ENCODE results near the gene ATP13A4. TPM values are rescaled to one million over a fixed set of nuclear protein-coding genes. Genes with fewer than 3 reads are reported as not detected.

Gene ATP13A4
- total and polyA plus RNA-seq, 2 donors from 2014 or later, result 0.49 to 3.7 TPM

DNA sequence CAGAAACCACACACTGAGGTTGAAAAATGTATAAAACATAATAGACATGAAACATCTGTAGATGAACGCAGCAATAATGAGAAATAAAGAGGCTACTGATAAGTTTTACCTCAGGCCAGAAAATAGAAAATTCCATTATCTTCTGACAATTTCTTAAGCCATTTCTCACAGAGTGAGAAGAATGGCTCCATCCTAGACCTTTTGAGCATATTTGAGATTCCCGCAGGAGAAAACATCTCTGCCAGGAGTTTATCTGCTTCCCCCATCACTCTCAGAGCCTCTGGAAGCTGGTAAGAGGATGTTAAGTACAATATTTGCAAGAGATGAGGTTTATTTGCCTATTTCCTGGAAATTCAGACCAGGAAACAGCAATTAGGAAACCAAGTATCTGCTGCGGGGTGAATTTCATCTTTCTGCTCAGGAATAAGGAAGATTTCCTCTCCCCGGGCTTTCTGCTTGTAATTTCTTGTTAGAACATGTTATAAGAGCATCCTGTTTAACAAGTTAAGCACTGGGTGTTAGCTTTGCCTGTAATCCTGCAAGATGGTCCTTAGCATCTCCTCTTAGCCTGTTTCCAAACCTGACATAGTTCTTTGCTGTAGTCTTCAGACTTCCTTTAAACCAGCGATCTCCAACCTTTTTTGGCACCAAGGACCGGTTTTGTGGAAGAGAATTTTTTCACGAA, 54.8 kb downstream of the ATP13A4 start:
- Histone ChIP-seq H3K36me3 (ENCODE audit: control insufficient read depth in 2 of 3, insufficient read depth in 3 of 3, low read length in 3 of 3) (no peaks in the 10 kb centered on the region), H3K9ac (ENCODE audit: low read length in 3 of 3) (no peak overlapping the region), H3K4me1 (ENCODE audit: control insufficient read depth in 2 of 3, insufficient read depth in 2 of 3, low read depth in 1 of 3, low read length in 3 of 3) (no peaks in the 10 kb centered on the region), H3K27ac (ENCODE audit: low read depth in 2 of 2, low read length in 2 of 2) (no peak overlapping the region), H3K4me3 (ENCODE audit: low read length in 3 of 3) (no peak overlapping the region), H3K27me3 (ENCODE audit: control insufficient read depth, insufficient read depth, low read length) (no peaks in the 10 kb centered on the region), H3K9me3 (ENCODE audit: control insufficient read depth in 2 of 3, insufficient read depth in 1 of 3, low read length in 3 of 3) (no peaks in the 10 kb centered on the region)
- TF ChIP-seq, protein P1, sequence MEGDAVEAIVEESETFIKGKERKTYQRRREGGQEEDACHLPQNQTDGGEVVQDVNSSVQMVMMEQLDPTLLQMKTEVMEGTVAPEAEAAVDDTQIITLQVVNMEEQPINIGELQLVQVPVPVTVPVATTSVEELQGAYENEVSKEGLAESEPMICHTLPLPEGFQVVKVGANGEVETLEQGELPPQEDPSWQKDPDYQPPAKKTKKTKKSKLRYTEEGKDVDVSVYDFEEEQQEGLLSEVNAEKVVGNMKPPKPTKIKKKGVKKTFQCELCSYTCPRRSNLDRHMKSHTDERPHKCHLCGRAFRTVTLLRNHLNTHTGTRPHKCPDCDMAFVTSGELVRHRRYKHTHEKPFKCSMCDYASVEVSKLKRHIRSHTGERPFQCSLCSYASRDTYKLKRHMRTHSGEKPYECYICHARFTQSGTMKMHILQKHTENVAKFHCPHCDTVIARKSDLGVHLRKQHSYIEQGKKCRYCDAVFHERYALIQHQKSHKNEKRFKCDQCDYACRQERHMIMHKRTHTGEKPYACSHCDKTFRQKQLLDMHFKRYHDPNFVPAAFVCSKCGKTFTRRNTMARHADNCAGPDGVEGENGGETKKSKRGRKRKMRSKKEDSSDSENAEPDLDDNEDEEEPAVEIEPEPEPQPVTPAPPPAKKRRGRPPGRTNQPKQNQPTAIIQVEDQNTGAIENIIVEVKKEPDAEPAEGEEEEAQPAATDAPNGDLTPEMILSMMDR (IDR thresholded peaks at IDR 0.05; ENCODE audit: borderline replicate concordance, extremely low read depth, insufficient read depth), result no peak
- intact Hi-C loops (cut with DNase I), result no loop called here
- FAIRE-seq (no peak), DNase-seq (no peak)

DNA sequence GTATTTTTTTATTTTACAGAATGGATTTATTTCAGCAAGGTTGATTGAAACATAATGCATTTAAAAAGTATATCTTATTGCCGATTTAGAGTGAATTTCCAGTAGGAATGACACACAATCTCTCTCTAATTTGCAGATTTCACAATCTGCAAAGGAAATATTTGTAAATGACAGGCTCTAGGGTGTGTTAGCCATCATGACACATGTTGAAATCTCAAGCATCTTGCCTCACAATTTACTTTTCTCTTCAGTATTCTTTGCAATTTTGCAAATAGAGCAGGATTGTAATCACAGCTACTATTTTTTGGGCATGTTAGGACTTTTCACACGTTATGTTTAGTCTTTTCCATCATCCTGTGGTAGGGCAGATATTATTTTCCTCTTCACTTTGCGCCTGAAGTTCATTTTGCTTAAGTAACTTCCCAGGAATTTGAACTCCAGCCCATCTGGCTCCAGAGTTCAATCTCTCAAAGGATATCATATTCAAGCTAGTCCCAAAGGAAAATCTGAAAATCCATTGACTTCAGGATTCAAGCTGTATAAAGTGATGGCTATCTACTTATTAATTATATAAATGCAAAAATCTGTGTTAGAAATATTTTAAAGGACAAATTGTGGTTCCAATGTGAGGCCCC, 55.4 kb downstream of the ATP13A4 start:
- TF ChIP-seq, protein P1 (IDR thresholded peaks at IDR 0.05; ENCODE audit: borderline replicate concordance, extremely low read depth, insufficient read depth), result no peak
- no peak for DNase-seq
- Histone ChIP-seq H3K4me3 (ENCODE audit: low read length in 3 of 3) (no peak overlapping the region), H3K36me3 (ENCODE audit: control insufficient read depth in 2 of 3, insufficient read depth in 3 of 3, low read length in 3 of 3) (no peaks in the 10 kb centered on the region), H3K9me3 (ENCODE audit: control insufficient read depth in 2 of 3, insufficient read depth in 1 of 3, low read length in 3 of 3) (no peaks in the 10 kb centered on the region), H3K27ac (ENCODE audit: low read depth in 2 of 2, low read length in 2 of 2) (no peak overlapping the region), H3K9ac (ENCODE audit: low read length in 3 of 3) (no peak overlapping the region), H3K27me3 (ENCODE audit: control insufficient read depth, insufficient read depth, low read length) (no peaks in the 10 kb centered on the region), H3K4me1 (ENCODE audit: control insufficient read depth in 2 of 3, insufficient read depth in 2 of 3, low read depth in 1 of 3, low read length in 3 of 3) (no peaks in the 10 kb centered on the region)
- intact Hi-C loops (cut with DNase I), result no loop called here
- no peak for FAIRE-seq

GRCh38 chr3:193498215-193498614, 56.5 kb downstream of the ATP13A4 start:
- Histone ChIP-seq H3K27me3 (ENCODE audit: control insufficient read depth, insufficient read depth, low read length) (no peaks in the 10 kb centered on the region), H3K4me1 (ENCODE audit: control insufficient read depth in 2 of 3, insufficient read depth in 2 of 3, low read depth in 1 of 3, low read length in 3 of 3) (no peaks in the 10 kb centered on the region), H3K9me3 (ENCODE audit: control insufficient read depth in 2 of 3, insufficient read depth in 1 of 3, low read length in 3 of 3) (no peaks in the 10 kb centered on the region), H3K4me3 (ENCODE audit: low read length in 3 of 3) (no peak overlapping the region), H3K27ac (ENCODE audit: low read depth in 2 of 2, low read length in 2 of 2) (no peak overlapping the region), H3K36me3 (ENCODE audit: control insufficient read depth in 2 of 3, insufficient read depth in 3 of 3, low read length in 3 of 3) (no peaks in the 10 kb centered on the region), H3K9ac (ENCODE audit: low read length in 3 of 3) (no peak overlapping the region)
- TF ChIP-seq, protein P1 (IDR thresholded peaks at IDR 0.05; ENCODE audit: borderline replicate concordance, extremely low read depth, insufficient read depth), result no peak
- intact Hi-C loops (cut with DNase I), result no loop called here
- no peak for FAIRE-seq
- DNase-seq, result no peak

All from kidney (tissue), 14 donors.